HL-60 (cell line): ENCODE measurements around the gene NSUN6.

Experiments used
- GABPA ChIP-seq: IDR thresholded peaks from 2 replicates; pipeline ENCODE4 v1.6.1; 2012; ENCODE audit warnings: low read depth
- POLR2AphosphoS5 ChIP-seq: IDR thresholded peaks from 2 replicates; pipeline ENCODE4 v1.6.1; 2012; ENCODE audit warnings: low read depth
- REST ChIP-seq: IDR thresholded peaks from 2 replicates; pipeline ENCODE4 v1.6.1; 2012; ENCODE audit warnings: low read depth; ENCODE audit not compliant: insufficient replicate concordance

- TF ChIP-seq REST (no peak), GABPA (no peak), POLR2AphosphoS5 (no peak)
These were observed 30.0 kb upstream of the NSUN6 start for GRCh38 chr10:18681366-18681765.
